ENCODE results near the gene TBL1XR1. TPM values are rescaled to one million over a fixed set of nuclear protein-coding genes. Genes with fewer than 3 reads are reported as not detected.
A peak's percentile ranks its signal among the peaks of the same experiment; 100 is the strongest.

The TBL1XR1 gene
- total RNA-seq, 1 experiment from 2014 or later, result 192 TPM

- CTCF ChIA-PET, result no interaction called here
- no TSS peak for BruUV-seq (replicated peaks)
- in situ Hi-C loops (cut with HindIII; ENCODE audit: low pct_unique_long_range_greater_than_20kb, low sequenced_read_pairs) (no loop called here), intact Hi-C loops (cut with micrococcal nuclease; ENCODE audit: unreplicated experiment) (no loop called here)
- H3K27ac ChIP-seq (ENCODE audit: low read length), result no peak overlapping the region; the same call in 1 of the 2 replicates
- H3K4me1 ChIP-seq (ENCODE audit: control insufficient read depth, insufficient read depth, low read length), result no peaks in the 10 kb centered on the region
- no peak overlapping the region for H3K4me3 ChIP-seq (ENCODE audit: low read depth in 2 of 2, low read length in 2 of 2)
- POLR2A ChIA-PET, result no interaction called here
- no peak for TF ChIP-seq POLR2AphosphoS5 (IDR thresholded peaks at IDR 0.05; ENCODE audit: low read depth, low read length)
- TF ChIP-seq, protein P1, sequence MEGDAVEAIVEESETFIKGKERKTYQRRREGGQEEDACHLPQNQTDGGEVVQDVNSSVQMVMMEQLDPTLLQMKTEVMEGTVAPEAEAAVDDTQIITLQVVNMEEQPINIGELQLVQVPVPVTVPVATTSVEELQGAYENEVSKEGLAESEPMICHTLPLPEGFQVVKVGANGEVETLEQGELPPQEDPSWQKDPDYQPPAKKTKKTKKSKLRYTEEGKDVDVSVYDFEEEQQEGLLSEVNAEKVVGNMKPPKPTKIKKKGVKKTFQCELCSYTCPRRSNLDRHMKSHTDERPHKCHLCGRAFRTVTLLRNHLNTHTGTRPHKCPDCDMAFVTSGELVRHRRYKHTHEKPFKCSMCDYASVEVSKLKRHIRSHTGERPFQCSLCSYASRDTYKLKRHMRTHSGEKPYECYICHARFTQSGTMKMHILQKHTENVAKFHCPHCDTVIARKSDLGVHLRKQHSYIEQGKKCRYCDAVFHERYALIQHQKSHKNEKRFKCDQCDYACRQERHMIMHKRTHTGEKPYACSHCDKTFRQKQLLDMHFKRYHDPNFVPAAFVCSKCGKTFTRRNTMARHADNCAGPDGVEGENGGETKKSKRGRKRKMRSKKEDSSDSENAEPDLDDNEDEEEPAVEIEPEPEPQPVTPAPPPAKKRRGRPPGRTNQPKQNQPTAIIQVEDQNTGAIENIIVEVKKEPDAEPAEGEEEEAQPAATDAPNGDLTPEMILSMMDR (IDR thresholded peaks at IDR 0.05), result no peak
- TF ChIP-seq REST (IDR thresholded peaks at IDR 0.05; ENCODE audit: insufficient read depth in 1 of 2, low read depth in 2 of 2, low read length in 1 of 2), result no peak
- no peak for TF ChIP-seq SIN3A (IDR thresholded peaks at IDR 0.05; ENCODE audit: borderline replicate concordance, insufficient read depth, low read depth, low read length)
- no peak for TF ChIP-seq TCF7L2 (IDR thresholded peaks at IDR 0.05; ENCODE audit: low read depth, low read length)
- DNase-seq (ENCODE audit: low read depth, low spot score) (no peak), ATAC-seq (no peak)
- H3K27me3 ChIP-seq (ENCODE audit: control insufficient read depth, insufficient read depth, low read length), result no peaks in the 10 kb centered on the region
- H3K9me3 ChIP-seq (ENCODE audit: control insufficient read depth, insufficient read depth, low read depth, low read length), result no peaks in the 10 kb centered on the region
- no peaks in the 10 kb centered on the region for H3K36me3 ChIP-seq (ENCODE audit: control insufficient read depth, insufficient read depth, low read length)
Observed at GRCh38 chr3:177237206-177237605, 39.9 kb upstream of the TBL1XR1 start.

- ATAC-seq, result peak; percentile 45; the same call in 1 of the 2 replicates
- intact Hi-C loops (cut with micrococcal nuclease; ENCODE audit: unreplicated experiment) (no loop called here), in situ Hi-C loops (cut with HindIII; ENCODE audit: low pct_unique_long_range_greater_than_20kb, low sequenced_read_pairs) (no loop called here)
- Histone ChIP-seq H3K4me1 (ENCODE audit: control insufficient read depth, insufficient read depth, low read length) (no peaks in the 10 kb centered on the region), H3K27ac (ENCODE audit: low read length) (peak overlapping the region; percentile 25; the same call in 1 of the 2 replicates), H3K36me3 (ENCODE audit: control insufficient read depth, insufficient read depth, low read length) (no peaks in the 10 kb centered on the region), H3K27me3 (ENCODE audit: control insufficient read depth, insufficient read depth, low read length) (no peaks in the 10 kb centered on the region), H3K4me3 (ENCODE audit: low read depth in 2 of 2, low read length in 2 of 2) (no peak overlapping the region), H3K9me3 (ENCODE audit: control insufficient read depth, insufficient read depth, low read depth, low read length) (no peaks in the 10 kb centered on the region)
- no TSS peak for BruUV-seq (replicated peaks)
- DNase-seq (ENCODE audit: low read depth, low spot score), result no peak
- ChIA-PET CTCF (no interaction called here), POLR2A (no interaction called here)
- TF ChIP-seq POLR2AphosphoS5 (IDR thresholded peaks at IDR 0.05; ENCODE audit: low read depth, low read length) (no peak), REST (IDR thresholded peaks at IDR 0.05; ENCODE audit: insufficient read depth in 1 of 2, low read depth in 2 of 2, low read length in 1 of 2) (no peak), SIN3A (IDR thresholded peaks at IDR 0.05; ENCODE audit: borderline replicate concordance, insufficient read depth, low read depth, low read length) (no peak), TCF7L2 (IDR thresholded peaks at IDR 0.05; ENCODE audit: low read depth, low read length) (no peak)
- TF ChIP-seq, protein P1 (IDR thresholded peaks at IDR 0.05), result no peak
Observed at GRCh38 chr3:177236704-177237103, 39.4 kb upstream of the TBL1XR1 start.

All from Panc1 (cell line).